Measurements from ENCODE around the gene ZNF592.
"Not testable (repeated sequence)": the region's sequence is repeated elsewhere in the genome, so short reads cannot be mapped to it uniquely, and the experiment has no call there.

Gene ZNF592

DNA sequence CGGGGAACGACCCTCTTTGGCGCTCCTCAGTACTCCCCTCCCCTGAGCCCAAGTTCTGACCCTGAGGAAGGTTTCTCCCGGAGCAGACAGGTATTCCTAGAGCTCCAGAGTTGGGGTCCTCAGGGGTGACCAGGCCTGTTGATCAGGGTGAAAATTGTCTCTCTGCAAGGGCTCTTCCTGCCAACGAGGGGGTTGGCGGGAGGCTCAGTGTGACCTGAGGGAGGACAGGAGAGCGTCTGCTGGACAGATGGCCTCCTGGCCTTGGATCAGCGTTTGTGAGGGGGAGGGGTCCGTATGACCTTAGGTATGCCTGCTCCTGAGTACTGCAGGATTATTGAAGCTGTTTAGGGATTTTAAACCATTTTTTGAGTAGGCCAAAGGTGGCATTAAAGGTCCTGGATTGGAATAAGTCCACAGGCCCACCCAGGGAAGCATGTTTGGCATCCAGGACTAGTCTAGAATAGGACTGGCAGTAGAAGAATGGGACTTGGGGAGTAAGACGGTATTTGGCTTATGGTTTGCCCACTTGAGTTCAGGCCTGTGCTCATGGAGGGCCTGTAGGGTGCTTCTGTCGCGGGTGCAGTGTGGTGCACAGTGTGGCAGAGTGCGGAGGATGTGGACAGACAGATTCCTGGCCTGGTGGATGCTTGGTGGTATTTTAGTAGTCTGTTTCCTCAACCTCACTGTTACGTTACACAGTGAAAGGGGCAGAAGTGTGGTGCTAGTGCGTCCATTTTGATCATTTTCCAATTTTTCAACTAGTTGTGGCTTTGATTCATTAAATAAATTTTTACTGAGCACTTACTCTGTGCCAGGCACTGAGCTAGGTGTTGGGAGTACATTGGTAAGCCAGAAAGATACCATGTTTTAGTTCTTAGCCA, 959 bp downstream of the ZNF592 start:
- DNase-seq, result peak; percentile 66

GRCh38 chr15:84750583-84751092, 2.2 kb downstream of the ZNF592 start:
- DNase-seq, result no peak

GRCh38 chr15:84751721-84752120, 3.3 kb downstream of the ZNF592 start:
- not testable (repeated sequence) for DNase-seq

- DNase-seq, result no peak
These were observed 3.8 kb downstream of the ZNF592 start for GRCh38 chr15:84752195-84752594.

- no peak for DNase-seq
These were observed 4.3 kb downstream of the ZNF592 start for GRCh38 chr15:84752700-84753099.

GRCh38 chr15:84754889-84755288, 6.5 kb downstream of the ZNF592 start:
- DNase-seq, result not testable (repeated sequence)

DNA sequence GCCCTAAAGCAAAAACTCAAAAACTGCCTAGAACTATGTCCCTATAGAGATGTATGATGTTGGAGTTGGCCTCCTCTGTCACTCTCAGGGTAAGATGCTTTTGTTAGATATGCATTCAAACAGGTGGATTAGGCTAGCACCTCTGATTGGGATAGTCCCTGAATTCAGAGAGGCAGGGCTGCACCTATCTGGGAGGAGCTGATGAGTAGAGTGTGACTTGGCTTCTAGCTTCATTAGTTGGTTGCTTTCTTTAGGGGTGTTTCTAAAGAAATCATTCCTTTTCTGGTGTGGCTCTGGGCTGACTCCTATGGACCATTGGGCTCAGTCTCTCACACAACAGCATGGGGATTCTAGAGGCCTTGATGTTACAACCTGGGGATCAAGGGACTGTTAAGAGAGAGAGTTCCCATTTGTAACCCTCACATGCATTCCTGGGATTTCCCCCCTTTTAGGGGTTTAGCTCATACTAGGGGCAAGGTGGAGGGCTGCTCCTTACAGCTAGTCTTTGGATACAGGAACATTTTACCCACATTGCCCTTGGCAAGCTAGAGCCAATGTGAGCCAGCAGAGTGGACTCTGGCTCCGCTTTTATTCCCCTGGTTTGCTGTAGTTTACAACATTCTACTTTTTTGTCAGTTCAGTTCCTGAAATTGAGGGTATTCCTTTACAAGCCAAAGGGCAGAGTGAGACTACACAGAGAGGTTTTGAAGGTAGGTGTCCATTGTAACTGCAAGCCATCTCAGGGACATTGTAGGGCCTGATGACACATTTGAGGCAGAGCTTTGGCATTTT, 7.5 kb downstream of the ZNF592 start:
- no peak for DNase-seq

GRCh38 chr15:84759018-84759417, 10.6 kb downstream of the ZNF592 start:
- peak; percentile 24 for DNase-seq

DNA sequence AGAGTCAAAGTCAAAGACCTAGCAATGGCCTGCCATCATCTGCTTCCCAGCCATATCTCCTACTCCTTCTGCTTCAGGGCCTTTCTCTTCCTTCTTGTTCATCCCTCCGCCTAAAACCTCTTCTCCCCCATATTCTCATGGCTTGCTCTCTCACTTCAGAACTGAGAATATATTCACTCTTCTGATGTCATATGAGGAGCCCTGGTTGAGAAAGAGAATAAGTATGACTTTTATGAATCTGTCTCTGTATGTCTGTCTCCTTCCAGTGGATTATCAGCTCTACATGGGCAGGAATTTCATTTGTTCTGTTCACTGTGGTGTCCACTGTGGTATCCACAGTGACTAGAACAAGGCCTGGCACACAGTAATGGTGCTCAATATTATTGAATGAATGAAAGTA, 11.8 kb downstream of the ZNF592 start:
- no peak for DNase-seq

- no peak for DNase-seq
These were observed 13.3 kb downstream of the ZNF592 start for GRCh38 chr15:84761607-84762131.

GRCh38 chr15:84762840-84763572, 14.6 kb downstream of the ZNF592 start:
- no peak for DNase-seq

DNA sequence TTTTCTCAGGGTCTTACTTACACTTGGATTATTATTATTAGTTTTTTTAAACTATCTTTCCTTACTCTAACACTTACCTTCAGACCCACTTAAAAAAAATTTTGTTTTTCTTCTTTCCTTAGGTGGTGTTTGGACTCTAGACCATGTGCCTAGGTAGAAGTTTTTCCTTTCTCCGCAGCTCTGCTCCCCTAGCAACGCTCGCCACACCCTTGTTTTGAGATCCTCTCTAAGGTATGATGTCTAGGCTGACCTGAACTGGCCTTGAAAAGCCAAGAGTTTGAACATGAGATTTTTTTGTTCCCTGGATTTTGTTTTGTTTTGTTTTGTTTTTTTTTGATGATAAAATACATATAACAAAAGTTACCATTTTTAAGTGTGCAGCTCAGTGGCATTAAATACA, 16.2 kb downstream of the ZNF592 start:
- DNase-seq, result no peak

- no peak for DNase-seq
These were observed 16.6 kb downstream of the ZNF592 start for GRCh38 chr15:84764989-84765388.

GRCh38 chr15:84765675-84766074, 17.3 kb downstream of the ZNF592 start:
- no peak for DNase-seq

GRCh38 chr15:84766461-84767035, 18.2 kb downstream of the ZNF592 start:
- no peak for DNase-seq

DNA sequence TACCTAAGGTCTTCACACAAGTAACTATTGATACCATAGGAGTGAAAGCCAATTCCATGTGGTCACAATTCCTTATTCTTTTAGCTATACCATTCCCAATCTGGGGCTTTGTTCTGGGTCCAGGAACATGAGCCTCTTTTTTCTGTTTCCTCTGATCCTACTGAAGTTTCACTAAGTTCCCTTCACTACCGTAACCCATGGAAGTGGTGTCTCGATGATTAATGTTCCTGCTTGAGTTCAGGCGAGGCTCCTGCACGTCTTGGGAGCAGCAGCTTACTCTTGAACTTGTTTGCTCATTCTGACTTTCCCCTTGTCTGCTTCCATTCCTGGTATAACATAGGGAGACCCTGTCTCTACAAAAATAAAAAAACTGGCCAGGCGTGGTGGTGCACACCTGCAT, 23.6 kb downstream of the ZNF592 start:
- DNase-seq, result no peak

DNA sequence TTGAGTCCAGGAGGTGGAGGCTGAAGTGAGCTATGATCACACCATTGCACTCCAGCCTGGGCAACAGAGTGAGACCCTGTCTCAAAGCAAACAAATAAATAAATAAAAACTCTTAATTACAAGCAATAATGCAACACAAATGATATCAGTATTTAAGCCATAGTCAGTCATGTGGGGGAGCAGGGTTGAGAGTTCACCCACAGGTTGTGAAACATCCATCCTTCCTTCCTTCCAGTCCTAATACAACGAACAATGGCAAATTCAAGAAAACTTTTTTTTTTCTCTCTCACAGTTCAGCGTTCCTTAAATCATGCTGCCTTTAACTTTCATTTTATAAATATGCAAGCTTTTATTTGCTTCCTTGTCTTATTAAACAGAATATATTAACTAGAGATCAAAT, 24.1 kb downstream of the ZNF592 start:
- no peak for DNase-seq

DNA sequence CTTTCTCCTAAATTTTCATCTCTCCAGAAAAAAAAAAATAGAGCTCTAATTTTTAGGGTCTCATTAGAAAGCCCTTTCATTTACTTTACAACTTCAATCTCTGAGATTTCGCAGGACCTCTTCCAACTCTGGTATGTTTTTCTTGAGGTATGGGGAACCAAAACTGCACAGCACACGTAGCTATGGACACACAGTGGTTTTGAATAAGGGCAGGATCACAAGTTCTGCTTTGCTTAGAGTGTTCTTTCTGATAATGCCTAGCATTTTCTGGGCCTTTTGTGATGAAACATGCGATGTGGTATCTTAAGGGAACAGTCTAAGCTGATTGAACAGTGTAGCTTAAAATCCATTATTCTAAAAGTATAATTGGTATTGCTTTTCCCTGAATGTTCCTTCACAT, 25.3 kb downstream of the ZNF592 start:
- no peak for DNase-seq

GRCh38 chr15:84775867-84776449, 27.6 kb downstream of the ZNF592 start:
- DNase-seq, result no peak

DNA sequence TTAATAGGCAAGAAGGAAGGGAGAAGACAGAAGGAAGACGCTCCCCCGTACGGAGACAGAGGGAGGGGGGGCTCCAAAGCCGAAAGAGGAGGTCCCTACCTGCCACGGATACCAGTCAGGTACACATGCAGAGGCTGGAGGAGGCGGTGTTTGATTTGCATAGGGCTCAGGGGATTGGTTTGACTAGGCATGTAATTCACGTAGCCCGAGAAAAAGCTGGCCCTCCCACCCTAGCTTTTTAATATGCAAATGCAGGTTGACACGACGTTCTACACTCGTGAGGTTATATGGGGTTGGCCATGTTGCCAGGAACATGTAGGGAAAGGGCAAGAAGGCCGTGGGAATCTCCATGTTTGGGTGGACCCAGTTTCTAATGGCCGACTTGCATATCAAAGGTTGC, 29.8 kb downstream of the ZNF592 start:
- no peak for DNase-seq

DNA sequence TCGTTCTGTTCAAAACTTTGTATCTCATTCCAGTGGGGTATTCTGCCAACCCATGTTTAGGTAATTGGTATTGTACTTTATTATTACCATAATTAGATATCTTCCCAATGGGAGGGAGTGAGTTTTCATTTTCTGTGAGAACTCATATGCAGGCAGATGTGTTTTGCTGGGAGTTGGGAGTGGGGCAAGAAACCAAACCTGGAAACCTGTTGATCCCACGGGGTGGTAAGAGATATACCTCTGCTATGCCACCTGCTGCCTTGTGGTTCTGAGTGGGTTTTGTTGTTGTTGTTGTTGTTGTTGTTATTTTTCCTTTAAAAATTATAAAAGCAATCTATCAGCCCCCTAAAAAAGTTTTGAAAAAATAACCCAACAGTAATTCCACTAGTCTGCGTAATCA, 32.1 kb downstream of the ZNF592 start:
- DNase-seq, result no peak

DNA sequence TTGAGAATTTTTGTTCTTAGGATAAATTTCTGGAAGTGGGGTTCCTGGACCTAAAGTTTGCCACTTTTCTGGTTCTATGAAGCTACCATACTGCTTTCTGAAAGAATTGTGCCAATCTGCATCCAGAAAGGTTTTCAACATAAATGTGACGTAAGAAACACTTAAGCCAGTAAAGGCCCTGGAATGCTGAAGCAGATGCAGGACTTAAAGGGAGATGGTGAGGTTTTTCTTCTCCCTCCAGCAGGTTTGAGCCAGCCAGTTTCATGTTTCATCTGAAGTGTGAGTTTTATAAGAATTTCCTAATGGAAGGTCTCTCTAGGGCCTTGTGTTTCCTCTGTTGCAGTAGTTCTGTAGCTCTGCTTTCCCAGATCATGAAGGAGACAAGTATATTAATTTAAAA, 33.1 kb downstream of the ZNF592 start:
- DNase-seq, result no peak

Measured in eye (tissue), 1 donor.